ENCODE measurements around the gene MAP4K4.
"Not testable (repeated sequence)": the region's sequence is repeated elsewhere in the genome, so short reads cannot be mapped to it uniquely, and the experiment has no call there.

The MAP4K4 gene

GRCh38 chr2:101770726-101771125 lies 73.2 kb downstream of the MAP4K4 start:
- DNase-seq, result peak; percentile 87

DNA sequence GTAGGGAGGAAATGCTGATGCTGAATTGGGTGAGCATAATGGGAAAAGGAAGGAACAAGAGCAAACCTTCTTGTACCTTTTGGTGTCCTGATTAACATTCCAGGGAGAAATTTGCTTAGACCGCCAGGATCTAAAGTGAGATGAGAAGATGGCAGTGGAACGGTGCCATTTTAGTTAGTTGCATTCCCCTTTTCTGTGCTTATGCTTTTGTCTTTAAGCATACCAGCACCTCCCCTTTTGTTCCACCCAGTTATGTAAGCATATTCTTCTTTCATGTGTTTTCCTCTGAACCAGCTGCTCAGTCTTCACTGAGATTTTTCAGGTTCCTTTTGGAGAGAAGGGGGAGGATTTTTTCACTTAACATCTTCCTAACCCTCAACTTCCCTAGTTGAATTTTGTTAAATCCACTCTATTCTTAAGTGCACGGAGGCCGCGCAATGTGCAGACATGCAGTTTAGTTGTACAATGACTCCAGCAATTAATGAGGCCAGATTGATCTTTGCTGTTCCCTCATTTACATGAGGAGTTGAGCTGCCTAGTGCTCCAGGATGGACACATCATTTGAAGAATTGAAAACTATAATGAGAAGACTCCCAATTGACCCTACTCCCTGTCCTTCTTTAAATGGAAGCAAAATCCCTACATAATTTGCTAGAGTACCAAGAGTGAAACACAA lies 73.9 kb downstream of the MAP4K4 start:
- DNase-seq, result no peak

DNA sequence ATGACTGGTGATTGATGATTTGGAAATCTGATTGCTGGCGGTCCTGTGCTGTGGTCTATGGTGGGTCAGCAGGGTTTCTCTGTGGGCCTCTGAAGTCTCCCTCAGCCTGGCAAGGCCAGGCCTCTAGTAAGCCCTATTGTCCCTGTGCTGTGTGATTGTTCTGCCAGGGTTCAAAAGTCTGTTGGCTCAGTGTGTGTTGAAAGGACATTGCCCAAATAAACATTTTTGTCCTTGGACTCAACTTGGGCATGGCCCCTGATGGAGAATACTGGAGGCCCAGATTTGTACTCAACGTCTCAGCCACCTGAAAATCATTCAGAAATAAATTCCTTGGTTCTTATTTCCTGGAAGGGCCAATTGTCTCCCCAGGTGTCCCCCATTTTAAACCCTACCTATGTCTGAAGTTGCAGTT lies 74.4 kb downstream of the MAP4K4 start:
- DNase-seq, result no peak

GRCh38 chr2:101773137-101773536 lies 75.6 kb downstream of the MAP4K4 start:
- DNase-seq, result no peak

- DNase-seq, result not testable (repeated sequence)
These were observed 76.5 kb downstream of the MAP4K4 start for GRCh38 chr2:101773961-101774360.

- DNase-seq, result no peak
These were observed 77.6 kb downstream of the MAP4K4 start for GRCh38 chr2:101775092-101775491.

DNA sequence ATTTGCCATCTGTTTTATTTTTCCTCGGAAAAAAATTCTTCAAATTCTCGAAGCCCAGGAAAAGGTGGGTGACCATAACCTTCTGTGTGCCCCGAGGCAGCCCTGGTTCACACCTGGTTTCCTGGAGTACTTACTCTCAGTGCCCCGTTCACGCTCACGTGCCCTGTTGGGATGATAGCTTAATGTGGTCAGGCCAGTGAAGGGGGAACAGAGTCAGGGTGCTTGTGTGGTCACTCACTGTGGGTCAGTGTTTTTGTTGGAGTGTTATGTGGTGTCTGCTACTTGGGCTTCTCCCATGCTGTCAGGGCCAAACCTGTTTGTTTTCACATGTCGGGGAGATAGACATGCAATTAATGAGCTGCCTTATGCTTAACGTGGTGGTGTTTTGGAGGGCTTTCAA lies 78.1 kb downstream of the MAP4K4 start:
- DNase-seq, result no peak

DNA sequence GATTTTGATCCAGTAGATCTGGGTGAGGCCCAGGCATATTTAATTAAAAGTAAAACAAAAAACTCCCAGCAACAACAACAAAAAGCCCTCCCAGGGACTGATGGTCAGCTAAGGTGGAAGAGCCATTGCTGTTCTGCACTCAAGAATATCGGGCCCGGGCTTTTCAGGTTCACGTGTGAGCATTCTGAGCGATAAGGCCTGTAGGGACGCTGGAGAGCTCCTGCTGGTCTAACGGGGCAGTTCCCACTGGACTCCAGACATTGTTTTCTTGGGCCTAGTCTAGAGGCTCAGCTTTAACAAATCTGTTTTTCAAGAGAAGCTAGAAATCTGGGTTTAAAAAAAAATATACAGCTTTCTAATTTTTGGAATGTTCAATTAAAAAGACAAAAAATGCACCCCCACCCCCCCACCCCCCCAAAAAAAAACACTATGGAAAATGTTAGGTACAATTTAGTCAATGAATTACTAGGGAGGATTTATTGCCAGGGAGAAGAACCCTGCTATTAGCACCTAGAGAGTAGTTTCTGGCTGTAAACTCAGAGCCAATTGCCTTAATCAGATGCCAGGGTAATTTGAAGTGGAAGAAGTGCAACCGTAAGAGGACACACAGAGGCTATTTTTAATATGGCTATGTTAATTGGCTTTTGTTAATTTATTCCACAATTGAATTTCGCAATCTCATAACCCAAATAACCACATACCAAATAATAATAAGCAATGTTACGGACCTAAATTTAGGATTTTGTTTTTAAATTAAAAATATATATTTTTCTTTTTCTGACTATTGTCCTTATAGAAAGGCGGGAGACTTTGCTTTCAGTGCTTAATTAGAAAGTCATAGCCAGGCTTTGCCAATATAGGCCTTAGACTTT lies 78.9 kb downstream of the MAP4K4 start:
- DNase-seq, result no peak

DNA sequence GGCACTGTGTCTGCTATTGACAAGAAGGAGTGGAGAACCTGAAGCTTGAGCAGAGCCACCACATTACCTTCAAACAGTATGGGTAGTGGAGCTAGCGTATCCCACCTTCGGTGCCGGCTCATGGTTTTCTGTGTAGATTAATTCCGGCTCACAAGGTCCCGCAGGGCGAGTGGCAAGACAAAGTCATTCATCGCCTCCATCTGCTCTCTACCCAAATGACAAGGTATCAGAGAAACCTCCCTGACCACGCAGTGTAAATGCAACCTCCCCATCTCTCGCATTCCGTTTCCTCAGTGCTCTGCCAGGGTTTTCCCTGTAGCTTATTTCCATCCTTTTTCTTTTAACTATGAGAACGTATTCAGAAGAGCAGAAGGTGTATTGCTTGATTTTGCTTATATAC lies 79.8 kb downstream of the MAP4K4 start:
- DNase-seq, result no peak

- no peak for DNase-seq
These were observed 80.6 kb downstream of the MAP4K4 start for GRCh38 chr2:101778102-101778501.

DNA sequence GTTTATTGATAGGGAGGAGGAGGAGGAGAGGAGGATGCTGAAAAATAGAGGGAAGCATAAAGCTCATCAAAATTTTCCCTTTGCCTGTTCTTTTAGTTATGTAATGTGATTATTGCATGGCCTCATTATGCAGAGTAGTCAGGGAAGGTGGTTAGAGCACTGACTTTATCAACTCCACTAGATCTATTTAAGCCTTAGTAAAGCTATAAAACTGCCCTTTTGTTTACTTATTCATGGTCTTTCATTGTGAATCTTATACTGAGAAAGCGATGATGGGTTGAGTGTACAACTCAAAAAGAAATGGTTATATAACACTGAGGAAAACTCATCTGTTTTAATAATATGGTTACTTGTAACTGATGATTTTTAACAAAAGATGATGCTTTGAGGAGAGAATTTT lies 81.7 kb downstream of the MAP4K4 start:
- DNase-seq, result no peak

DNA sequence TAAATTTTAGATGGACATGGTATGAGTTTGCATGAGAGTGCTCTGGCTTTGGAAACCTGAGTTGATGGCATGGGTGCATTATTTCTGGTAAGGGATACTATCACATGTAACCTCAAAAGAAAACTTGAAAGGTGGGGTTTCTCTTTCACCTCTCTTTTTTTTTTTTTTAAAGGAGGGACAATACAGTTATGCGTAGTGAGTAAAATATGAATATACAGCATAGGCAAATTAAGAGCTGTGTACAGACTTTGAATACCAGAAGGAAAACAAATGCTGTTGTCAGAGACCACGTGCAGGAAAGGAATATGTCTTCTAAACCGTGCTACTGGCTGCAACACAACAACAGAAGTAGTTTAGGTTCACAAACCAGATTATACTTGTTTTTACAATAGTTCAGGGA lies 82.1 kb downstream of the MAP4K4 start:
- DNase-seq, result no peak

- peak; percentile 84 for DNase-seq
These were observed 83.8 kb downstream of the MAP4K4 start for GRCh38 chr2:101781326-101781725.

- no peak for DNase-seq
These were observed 84.4 kb downstream of the MAP4K4 start for GRCh38 chr2:101781791-101782426.

DNA sequence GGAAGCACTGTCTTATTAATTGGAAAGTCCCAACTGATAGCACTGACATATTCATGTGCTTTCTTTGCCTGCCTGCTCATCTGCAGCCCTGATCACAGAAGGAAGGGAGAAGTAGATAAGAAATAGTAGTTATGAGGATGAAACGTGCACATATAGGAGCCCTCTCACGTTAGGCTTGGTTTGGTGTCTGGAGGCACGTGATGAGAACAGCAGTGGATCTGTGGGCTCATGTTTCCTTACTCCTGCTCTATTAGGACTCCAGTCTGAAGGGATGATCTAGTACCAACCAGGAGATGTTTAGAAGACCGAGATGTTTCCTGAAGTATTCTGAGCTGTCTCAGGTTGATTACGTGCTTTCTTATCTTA lies 84.9 kb downstream of the MAP4K4 start:
- peak; percentile 68 for DNase-seq

DNA sequence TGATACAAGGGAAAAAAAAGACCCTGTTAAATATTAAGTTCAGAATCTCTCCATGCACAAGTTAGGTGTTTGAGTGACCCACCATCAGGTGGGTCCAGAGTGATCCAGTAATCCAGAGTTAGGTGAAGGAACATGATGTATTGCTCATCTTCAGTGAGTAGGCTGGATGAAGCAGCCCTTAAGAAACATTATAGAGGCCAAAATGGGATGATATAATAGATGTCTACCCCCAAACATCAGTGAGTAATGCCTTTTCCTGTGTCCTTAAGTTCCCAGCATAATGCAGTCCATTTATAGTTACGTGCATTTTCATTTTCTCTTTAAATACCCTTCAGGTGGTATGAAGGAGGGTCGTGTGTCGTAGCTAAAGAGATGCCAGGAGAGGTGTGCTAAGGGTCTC lies 89.6 kb downstream of the MAP4K4 start:
- no peak for DNase-seq

DNA sequence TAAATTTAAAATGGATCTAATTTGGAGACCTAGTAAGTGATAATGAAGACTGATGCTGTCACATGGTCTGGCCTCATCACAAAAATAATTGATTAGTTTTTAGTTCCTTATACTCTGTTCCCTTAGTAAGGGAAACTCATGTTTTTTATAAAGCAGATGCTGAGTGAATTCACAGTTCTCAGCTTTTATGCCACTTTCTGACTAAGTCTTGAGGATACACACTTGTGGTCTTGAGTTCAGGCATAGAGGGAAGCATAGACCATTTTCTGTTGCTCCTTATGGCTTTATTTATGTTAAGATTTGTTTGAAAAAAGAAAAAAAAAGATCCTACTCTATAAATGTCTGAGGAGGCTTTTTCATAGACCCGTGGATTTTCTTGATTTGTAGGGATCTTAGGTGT lies 91.1 kb downstream of the MAP4K4 start:
- DNase-seq, result no peak

GRCh38 chr2:101788995-101789970 lies 91.8 kb downstream of the MAP4K4 start:
- no peak for DNase-seq

GRCh38 chr2:101790416-101790815 lies 92.9 kb downstream of the MAP4K4 start:
- DNase-seq, result no peak

DNA sequence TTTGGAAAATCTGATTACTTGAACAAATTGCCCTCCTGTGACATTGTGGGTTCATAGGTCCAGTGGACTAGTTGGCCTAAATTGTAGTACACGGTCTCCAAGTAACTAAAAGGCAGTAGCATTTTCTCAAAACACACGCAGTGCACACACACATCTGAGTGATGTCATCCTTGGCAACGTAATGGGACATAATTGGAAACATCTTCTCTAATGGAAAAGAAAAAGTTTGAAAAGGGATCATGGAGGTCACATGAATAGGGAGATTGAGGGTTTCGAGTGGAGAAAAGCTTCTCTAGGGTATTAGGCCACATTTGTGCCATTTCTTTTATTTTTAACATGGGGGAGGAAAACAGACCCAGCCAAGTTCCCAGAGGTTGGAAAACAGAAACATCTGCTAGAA lies 93.3 kb downstream of the MAP4K4 start:
- DNase-seq, result no peak

DNA sequence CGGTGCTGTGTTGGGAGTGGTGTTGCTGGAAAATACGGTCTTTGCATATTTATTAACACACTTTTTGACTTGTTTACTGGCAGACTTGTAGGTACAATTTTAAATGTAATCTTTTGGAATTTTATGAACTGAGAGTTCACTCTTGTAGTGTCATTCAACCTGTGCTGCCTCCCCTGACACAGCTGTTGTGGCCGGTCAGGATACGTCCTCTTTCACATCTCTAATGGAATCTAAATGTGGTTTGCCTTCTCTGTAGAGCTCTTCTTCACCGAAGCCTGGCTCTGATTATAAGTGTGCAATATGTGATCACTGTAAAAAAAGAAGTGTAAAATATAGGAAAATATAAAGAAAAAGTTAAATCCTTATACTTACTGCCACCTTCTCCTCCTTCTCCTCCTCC lies 94.7 kb downstream of the MAP4K4 start:
- no peak for DNase-seq

DNA sequence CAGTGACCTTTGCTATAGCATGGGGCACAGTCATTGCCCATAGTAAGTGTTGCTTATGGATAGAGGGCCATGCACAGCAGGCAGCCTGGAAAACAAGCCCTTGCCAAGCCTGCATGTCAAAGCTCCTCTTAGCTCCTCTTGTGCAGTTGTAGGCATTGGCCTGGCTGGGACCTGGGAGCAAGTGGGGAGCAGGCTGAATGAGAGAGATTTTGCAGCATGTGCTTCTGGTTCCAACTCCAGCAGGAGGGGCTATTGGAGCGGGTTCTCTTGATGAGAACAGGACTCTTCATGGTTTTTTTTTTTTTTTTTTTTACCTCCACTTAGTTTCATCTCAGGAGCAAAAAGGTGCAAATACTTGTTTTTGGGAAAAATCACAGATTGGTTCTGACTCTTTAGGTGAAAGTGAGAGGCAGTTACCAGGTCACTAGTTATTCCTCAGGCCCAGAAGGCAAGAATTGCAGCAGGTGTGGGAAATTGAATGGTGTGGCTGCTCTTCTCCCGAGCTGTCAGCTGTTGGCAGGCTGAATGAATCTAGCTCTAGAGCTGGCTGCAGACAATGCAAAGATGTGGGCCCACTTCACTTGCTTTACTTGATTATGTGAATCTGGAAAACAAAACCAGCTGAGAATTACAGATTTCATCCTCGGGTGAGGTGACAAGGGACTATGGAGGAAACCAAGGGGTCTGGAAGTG lies 95.9 kb downstream of the MAP4K4 start:
- no peak for DNase-seq
